HPDE6-E6E7 (cell line): Measurements from ENCODE around the gene RIMBP3B.
"Not testable (repeated sequence)": the region's sequence is repeated elsewhere in the genome, so short reads cannot be mapped to it uniquely, and the experiment has no call there.

Experiments used
- DNase-seq: peaks from one replicate; pipeline ENCODE4 v3.0.0; 2011; ENCODE audit warnings: missing footprints; ENCODE audit errors: extremely low spot score

Gene RIMBP3B

DNA sequence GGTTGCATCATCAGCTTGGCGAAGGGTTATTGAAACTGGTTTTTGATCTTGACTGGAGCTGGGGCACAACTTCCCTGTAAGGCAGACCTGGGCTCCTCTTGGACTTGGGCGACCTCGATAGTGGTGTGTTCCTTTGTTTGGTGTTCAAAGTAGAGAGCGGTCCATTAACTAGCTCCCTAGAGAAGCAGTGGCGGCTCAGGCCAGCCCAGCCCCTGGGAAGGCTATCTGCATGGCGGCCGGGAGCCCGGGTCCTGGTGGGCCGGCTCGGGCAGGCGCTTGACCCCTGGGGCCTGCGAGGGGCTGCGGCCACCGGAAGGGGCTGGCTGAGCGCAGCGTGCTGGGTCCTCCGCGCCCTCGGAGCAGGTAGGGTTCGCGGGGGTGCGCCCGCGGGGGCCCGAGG lies 32.8 kb downstream of the RIMBP3B start:
- not testable (repeated sequence) for DNase-seq

DNA sequence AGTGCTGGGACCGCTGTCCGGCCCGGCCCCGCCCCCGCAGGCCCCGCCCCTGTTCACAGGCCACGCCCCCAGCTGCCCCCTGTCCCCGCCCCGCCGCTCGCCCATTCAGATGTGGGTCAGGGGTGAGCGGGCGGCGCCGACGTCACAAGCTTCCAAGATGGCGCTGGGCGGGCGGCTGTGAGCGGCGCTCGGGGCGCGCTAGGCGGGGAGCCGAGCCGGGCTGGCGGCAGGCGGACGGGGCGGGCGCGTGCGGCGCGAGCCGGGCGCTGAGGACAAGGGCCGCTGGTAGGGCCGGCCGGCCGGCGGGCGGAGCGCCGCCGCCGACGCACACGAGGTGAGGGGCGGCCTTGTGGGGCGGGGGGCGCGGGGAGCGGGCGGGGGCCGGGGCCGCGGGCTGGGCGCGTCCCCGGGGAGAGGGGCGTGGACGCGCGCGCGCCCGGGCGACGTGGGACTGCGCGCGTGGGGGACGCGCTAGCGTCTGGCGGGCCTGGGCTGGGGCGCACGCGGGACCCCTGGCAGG lies 33.7 kb downstream of the RIMBP3B start, which contains the start of gene HIC2:
TSS of gene HIC2 (plus strand) at position 145 of the 520 bp plus-strand sequence. CDS start 25,461 bp downstream, outside the sequence.
- not testable (repeated sequence) for DNase-seq

DNA sequence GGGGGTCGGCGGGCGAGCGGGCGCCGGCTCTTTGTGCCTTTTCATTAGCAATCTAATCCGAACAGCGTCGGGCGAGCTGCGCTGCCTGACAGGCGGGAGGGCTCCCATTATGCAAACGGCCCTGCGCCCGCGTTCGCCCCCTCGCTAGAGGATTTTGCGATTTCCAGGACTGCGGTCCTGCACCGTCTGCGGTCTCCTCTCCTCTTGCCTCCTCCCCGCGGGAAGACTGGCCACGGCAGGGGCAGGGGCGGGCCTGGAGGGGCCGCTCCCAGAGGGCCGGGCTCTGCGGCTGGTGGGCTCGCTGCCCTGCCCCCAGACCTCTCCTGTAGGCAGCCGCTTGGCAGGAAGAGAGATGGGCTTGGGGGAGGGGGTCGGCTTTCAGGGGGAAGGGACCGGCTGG lies 34.3 kb downstream of the RIMBP3B start:
- DNase-seq = not testable (repeated sequence)

DNA sequence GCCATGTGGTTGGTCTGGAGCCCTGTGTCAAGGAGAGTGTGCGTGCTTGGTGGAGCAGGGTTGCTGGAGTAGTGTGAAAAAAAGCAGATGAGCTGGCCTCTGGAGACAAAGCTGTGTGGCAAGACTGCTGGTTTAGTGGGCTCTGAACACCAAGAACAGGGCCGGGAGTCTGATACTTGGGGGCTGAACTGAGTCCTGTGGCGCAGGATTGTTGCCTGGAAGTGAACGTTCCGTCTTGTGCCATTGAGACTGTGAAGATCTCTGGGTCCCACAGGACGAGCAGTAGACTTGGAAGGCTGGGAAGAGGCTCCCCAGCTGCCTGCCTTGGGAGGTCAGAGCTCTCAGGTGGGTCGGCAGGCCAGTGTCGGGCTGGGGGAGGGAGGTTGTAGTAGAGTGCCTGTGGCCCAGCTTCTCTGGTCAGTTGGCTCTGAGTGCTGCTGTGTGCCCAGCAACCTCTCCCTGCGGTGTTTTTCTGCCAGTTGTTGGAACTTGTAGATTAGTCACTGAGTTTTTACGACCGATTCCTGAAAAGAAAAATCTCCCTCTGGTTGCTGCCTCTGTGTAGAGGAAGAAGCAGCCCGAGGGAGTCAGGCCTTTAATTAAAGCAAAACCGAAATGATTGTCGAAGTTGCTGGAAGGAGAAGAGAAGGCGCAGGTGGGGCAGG lies 35.6 kb downstream of the RIMBP3B start:
- DNase-seq = not testable (repeated sequence)

DNA sequence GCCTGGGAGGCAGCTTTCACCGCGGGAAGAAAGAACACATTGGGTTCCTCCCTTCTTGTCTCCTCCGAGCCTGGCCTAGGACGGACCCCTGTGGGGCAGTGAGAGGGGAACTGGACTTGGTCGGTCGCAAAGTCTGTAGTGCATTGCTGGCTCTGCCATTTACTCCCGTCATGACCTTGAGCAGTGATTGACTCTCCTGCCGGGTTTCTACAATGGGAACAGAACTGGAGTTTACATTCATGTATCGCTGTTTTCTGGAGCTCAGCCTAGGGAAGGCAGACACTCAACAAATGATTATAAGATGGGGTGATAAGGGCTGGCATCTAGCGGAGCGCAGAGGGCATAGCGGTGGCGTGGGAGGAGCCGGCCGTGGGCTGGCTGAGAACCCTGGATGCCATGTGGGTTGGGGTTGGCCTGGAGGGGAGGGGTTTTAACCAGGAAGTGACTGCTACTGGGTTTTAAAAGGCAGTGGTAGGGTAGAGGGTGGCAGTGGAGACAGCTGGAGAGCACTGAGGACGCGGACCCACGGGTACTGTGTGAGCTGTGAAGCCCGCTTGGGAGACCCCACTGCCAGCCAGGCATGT lies 36.7 kb downstream of the RIMBP3B start:
- DNase-seq = not testable (repeated sequence)

DNA sequence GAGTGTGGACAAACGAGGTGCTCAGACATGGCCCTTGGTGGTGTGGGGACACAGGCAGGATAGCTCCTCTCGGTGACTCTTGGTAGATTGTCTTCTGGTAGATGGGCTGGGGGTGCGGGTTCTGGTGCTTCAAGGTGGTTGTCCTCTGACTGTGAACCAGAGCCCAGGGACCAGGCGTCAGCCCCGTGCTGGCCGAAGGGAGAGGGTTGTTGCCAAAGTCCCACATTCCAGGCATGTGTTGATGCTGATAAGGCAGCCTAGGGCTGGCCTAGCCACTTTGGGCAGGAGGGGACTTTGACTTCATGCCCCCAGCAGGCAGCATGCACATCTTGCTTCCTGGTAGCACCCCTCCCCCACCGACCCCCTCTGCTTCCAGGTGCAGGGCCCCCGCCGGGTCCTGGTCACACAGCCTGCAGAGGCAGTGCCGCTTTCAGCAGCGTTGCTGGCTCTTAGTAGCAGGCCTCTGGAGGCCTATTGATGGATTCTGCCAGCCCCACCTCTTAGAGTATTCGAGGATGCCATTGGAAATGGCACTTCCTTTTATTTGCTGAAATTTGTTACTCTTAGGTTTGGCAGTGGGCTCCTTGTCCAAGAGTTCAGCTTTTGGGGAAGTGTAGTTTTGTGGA lies 40.6 kb downstream of the RIMBP3B start:
- not testable (repeated sequence) for DNase-seq

DNA sequence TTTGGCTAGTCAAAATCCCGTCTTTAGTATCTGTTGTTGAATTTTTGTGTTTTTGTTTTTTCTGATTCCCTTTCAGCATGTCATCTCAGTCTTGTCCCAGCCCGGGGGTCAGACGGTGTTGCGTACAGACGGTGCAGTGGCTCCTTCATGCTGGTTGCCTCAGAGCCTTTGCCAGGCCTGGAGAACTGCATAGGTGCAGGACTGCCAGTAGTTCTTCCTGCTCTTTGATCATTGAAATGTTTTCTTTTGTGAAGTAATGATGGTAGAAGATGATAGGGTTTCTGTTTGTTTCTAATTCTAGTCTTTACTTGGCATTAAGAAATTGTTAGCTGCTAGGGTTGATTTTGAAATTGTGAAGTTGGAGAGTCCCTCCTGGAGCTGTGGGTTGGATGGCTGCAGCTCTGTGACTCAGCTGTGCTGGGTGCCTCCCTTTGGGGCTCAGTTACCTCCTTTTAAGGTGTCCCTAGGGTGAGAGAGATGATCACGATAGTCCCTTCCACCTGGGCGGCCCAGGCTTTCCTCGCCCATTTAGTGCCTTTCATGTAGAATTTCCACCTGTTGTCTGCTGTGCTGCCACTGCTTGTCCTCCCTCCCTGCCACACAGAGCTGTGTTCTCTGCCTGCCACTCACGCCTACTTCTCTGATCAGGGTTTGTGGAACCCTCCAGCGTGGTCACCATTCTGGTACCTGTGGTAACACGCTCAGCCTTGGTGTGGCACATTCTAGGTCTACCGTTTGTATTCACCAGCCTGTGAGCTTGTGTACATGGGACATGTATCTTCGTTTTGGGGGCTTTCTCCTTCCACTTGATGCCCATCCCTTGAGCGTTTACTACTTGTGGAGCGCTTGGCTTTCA lies 51.1 kb downstream of the RIMBP3B start:
- not testable (repeated sequence) for DNase-seq

DNA sequence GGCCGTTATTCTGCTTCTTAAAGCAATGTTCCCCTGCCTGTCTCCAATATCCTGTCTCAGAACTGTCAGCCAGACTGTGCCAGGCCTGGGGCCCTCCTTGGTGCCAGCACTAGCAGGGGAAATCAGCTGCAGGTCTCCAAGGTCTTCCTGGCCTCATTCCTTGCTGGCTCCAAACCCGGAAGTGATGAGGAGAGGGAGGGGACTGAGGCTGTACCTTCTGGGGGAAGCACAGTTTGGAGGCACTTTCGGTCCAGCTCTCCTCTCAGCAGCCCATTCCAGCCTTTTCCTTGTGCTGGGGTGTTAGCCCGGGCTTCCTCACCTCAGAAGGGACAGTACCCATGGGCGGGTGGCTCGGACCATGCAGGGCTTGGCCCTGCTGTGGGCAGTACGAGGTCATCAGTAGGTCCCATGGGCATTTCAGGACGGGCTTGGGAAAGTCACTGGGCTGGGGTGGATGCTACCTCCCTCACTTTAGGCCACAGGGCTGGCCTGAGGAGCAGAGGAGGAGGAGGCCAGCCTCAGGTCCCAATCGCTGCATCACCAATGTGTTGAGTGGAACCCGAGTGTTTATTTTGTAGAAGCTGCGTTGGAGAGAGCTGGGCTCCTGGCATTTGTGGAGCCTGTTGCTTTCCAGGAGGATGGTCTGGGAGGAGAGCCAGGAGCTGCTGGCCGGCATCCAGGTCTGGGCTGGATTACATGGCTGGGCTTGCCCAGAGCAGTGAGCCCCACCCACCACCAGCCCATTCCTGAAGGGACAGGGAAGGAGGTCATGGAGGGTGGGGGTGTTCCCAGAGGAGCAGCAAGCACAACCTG lies 52.7 kb downstream of the RIMBP3B start:
- DNase-seq = not testable (repeated sequence)

DNA sequence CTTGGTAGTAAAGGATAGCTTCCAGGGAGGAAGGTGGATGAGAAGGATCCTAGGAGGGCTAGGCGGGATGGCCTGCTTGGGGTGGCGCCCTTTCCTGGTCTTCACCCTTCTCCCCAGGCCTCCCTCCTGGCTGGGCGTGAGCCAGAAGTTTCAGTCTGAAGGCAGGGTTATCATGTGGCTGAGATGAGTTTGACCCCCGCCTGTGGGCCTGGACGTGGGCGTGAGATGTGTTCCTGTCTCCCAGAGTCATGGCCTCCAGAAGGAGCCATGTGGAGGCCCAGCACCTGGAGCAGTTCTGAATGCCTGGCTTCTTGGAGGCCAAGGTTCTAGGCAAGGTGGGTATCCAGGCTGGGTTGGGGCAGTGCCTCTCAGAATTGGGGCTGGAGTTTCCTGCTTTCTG lies 54.5 kb downstream of the RIMBP3B start:
- DNase-seq = not testable (repeated sequence)
